Keratinocyte (primary cell): ENCODE data around the gene NODAL.

Source experiments
- EZH2 ChIP-seq: IDR thresholded peaks from one replicate; pipeline ENCODE4 v1.6.1; 2012; ENCODE audit warnings: inconsistent platforms, mild to moderate bottlenecking, low read length, moderate library complexity
- TF ChIP-seq, protein P1 (sequence below), 3 experiments: IDR thresholded peaks in 1 of 3; conservative IDR thresholded peaks in 1 of 3; optimal IDR thresholded peaks in 1 of 3; 2 replicates in 2 of 3; 3 replicates in 1 of 3; pipeline versions ENCODE3 to v1.5.1; 2011; ENCODE audit warnings: low read length in 3 of 3, mild to moderate bottlenecking in 3 of 3, moderate library complexity in 2 of 3, control low read depth in 1 of 3, inconsistent platforms in 1 of 3; ENCODE audit not compliant: insufficient read depth in 2 of 3; ENCODE audit errors: extremely low read depth in 1 of 3

DNA sequence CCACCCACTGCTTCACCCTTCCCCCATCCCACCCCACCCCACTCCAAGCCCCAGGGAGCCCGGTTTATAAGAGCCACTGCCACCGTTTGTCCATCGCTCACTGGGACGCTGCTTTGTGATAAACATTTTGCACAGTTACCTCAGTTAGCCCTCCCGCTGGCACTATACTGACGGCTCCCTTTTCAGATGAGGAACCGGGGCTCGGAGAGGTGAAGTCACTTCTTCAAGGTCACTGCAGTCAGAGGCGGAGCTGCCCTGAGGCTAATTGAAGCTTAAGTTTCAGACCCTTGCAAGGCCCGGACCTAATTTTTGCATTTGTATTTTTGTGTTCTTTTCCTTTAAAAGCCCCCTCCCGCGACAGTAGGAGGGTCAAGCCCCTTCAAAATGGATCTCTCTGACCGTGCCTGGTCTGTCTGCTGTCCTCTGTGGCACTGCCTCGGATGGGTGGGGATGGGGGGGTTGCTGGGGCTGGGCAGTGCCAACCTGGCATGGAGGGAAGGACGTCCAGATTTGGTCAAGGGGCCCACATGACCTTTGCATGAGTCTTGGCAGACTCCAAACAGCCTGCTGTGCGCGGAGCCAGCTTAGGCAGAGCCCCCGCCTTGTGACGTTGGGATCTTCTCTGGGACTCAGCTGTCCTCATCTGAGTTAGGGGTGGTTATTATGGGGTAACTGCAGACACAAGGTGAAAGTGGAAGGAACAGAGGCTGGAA is 17.7 kb upstream of the NODAL start:
- TF ChIP-seq, protein P1, sequence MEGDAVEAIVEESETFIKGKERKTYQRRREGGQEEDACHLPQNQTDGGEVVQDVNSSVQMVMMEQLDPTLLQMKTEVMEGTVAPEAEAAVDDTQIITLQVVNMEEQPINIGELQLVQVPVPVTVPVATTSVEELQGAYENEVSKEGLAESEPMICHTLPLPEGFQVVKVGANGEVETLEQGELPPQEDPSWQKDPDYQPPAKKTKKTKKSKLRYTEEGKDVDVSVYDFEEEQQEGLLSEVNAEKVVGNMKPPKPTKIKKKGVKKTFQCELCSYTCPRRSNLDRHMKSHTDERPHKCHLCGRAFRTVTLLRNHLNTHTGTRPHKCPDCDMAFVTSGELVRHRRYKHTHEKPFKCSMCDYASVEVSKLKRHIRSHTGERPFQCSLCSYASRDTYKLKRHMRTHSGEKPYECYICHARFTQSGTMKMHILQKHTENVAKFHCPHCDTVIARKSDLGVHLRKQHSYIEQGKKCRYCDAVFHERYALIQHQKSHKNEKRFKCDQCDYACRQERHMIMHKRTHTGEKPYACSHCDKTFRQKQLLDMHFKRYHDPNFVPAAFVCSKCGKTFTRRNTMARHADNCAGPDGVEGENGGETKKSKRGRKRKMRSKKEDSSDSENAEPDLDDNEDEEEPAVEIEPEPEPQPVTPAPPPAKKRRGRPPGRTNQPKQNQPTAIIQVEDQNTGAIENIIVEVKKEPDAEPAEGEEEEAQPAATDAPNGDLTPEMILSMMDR (optimal IDR thresholded peaks at IDR 0.05 in 1 of 3, IDR thresholded peaks at IDR 0.05 in 1 of 3, conservative IDR thresholded peaks at IDR 0.05 in 1 of 3; ENCODE audit: extremely low read depth in 1 of 3, insufficient read depth in 2 of 3, low read length in 3 of 3): no peak
- TF ChIP-seq EZH2: no peak
